ENCODE results near the gene DEK. TPM values are rescaled to one million over a fixed set of nuclear protein-coding genes. Genes with fewer than 3 reads are reported as not detected.

The DEK gene
- total and polyA plus RNA-seq, 5 donors from 2014 or later, result 34.9 to 75.3 (median 69.4) TPM

DNA sequence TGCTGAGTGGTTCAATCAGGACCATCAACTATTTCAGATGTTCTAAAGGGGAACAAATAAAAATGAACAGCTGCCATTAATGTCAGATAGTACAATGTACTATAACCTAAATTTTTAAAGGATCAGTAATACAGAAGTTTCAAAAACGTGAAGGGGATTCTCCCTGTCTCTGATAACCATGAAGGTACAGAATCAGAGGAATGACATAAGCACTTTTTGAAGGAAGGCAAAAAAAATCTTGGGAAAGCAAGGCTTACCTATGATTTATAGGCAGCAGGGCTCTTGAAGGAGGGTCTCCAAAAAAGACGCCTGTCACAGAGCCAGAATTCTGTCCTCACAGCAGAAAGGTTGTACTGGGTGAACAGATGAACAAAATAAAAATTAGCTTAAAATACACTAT is 20.1 kb downstream of the DEK start:
- Mint-ChIP-seq H3K27me3 (no peaks in the 10 kb centered on the region), H3K9me3 (no peaks in the 10 kb centered on the region), H3K4me3 (no peak overlapping the region), H3K4me1 (peaks cover 52 to 72% (median 57%) of the 10 kb centered on the region in 4 donors), H3K27ac (no peak overlapping the region), H3K36me3 (peaks cover 65% of the 10 kb centered on the region)
- no peak overlapping the region for H3K27ac ChIP-seq (ENCODE audit: insufficient read depth, low read length, poor library complexity, severe bottlenecking)
- ATAC-seq (ENCODE audit: low read depth in 2 of 2) (no peak), DNase-seq (no peak)
- H3K9me3 ChIP-seq (ENCODE audit: control insufficient read depth in 2 of 2, low read length in 2 of 2), result no peaks in the 10 kb centered on the region
- no peak overlapping the region for H3K4me3 ChIP-seq (ENCODE audit: low read depth, low read length)
- H3K27me3 ChIP-seq (ENCODE audit: control insufficient read depth, insufficient read depth, low read length), result no peaks in the 10 kb centered on the region
- H3K36me3 ChIP-seq (ENCODE audit: control insufficient read depth, insufficient read depth, low read length), result peaks cover 50% of the 10 kb centered on the region
- H3K4me1 ChIP-seq (ENCODE audit: control insufficient read depth, insufficient read depth, low read length, poor library complexity, severe bottlenecking), result peaks cover 11% of the 10 kb centered on the region

DNA sequence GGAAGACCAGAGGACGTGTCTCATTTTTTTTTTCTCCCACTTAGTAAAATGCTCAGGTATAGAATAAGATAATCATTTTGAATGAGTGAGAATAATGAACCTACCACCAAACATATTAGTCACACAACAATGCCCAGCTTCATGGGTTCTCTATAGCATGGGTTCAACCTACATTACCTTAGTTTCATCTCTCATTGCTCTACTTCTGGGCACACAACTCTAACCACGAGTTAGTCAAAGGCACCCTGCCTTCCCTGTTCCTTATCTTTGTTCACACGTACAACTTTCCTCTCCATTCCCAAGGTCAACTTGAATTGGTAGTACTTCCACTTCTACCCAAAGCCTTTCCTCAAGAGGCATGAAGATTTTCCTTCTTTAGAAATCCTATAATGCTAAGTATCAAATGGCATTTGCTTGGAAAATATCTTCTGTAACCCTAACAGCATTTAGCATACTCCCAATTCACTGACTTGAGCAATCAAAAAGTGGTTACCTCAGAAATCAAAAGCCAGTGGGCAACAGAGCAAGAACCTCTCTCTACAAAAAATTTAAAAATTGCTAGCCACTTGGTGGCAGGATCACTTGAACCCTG is 20.9 kb downstream of the DEK start:
- Mint-ChIP-seq H3K36me3 (peaks cover 58% of the 10 kb centered on the region), H3K9me3 (no peaks in the 10 kb centered on the region), H3K27ac (peak overlapping the region; percentile 76 to 94 (median 88)), H3K4me1 (peaks cover 50 to 68% (median 56%) of the 10 kb centered on the region in 4 donors), H3K4me3 (peak overlapping the region in 2 of 4 donors; percentile 4 to 38), H3K27me3 (no peaks in the 10 kb centered on the region)
- Histone ChIP-seq H3K4me1 (ENCODE audit: control insufficient read depth, insufficient read depth, low read length, poor library complexity, severe bottlenecking) (peaks cover 11% of the 10 kb centered on the region), H3K27ac (ENCODE audit: insufficient read depth, low read length, poor library complexity, severe bottlenecking) (no peak overlapping the region), H3K9me3 (ENCODE audit: control insufficient read depth in 2 of 2, low read length in 2 of 2) (no peaks in the 10 kb centered on the region), H3K36me3 (ENCODE audit: control insufficient read depth, insufficient read depth, low read length) (peaks cover 46% of the 10 kb centered on the region), H3K27me3 (ENCODE audit: control insufficient read depth, insufficient read depth, low read length) (no peaks in the 10 kb centered on the region), H3K4me3 (ENCODE audit: low read depth, low read length) (no peak overlapping the region)
- ATAC-seq (ENCODE audit: low read depth in 2 of 2) (no peak), DNase-seq (peak in 1 of 3 donors; percentile 34)

DNA sequence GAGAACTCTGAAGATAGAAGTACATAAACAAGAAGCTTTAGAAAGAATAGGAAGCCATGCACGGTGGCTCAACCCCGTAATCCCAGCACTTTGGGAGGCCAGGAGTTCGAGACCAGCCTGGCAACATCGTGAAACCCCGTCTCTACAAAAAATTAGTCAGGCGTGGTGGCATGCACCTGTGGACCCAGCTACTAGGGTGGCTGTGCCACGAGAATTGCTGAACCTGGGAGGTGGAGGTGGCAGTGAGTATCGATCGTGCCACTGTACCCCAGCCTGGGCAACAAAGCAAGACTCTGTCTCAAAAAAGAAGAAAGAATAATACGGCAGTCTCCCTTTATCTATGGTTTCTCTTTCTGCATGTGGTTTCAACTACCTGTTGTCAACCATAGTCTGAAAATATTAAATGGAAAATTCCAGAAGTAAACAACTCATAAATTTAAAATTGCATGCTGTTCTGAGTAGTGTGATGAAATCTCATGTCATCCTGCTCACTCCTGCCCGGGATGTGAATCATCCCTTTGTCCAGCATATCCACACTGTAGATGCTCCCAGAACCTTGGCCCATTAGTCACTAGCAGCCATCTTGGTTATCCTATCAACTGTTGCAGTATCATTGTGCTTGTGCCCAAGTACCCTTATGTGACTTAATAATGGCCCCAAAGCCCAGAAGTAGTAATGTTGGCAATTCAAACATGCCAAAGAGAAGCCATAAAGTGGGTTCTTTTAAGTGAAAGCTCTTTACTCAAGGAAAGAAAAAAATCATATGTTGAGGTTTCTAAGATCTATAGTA is 22.1 kb downstream of the DEK start:
- H3K4me3 Mint-ChIP-seq, result peak overlapping the region in 3 of 4 donors; percentile 4 to 36 (median 32)
- H3K4me1 Mint-ChIP-seq, result peaks cover 46 to 66% (median 58%) of the 10 kb centered on the region in 4 donors
- H3K27me3 Mint-ChIP-seq, result no peaks in the 10 kb centered on the region
- peaks cover 8% of the 10 kb centered on the region for H3K4me1 ChIP-seq (ENCODE audit: control insufficient read depth, insufficient read depth, low read length, poor library complexity, severe bottlenecking)
- no peak for DNase-seq
- H3K27ac ChIP-seq (ENCODE audit: insufficient read depth, low read length, poor library complexity, severe bottlenecking), result peak overlapping the region; percentile 16
- H3K36me3 Mint-ChIP-seq, result peaks cover 64% of the 10 kb centered on the region
- peaks cover 44% of the 10 kb centered on the region for H3K36me3 ChIP-seq (ENCODE audit: control insufficient read depth, insufficient read depth, low read length)
- H3K9me3 ChIP-seq (ENCODE audit: control insufficient read depth in 2 of 2, low read length in 2 of 2), result no peaks in the 10 kb centered on the region
- ATAC-seq (ENCODE audit: low read depth in 2 of 2), result no peak
- H3K9me3 Mint-ChIP-seq, result no peaks in the 10 kb centered on the region
- peak overlapping the region; percentile 76 to 94 (median 90) for H3K27ac Mint-ChIP-seq
- no peaks in the 10 kb centered on the region for H3K27me3 ChIP-seq (ENCODE audit: control insufficient read depth, insufficient read depth, low read length)
- H3K4me3 ChIP-seq (ENCODE audit: low read depth, low read length), result no peak overlapping the region

DNA sequence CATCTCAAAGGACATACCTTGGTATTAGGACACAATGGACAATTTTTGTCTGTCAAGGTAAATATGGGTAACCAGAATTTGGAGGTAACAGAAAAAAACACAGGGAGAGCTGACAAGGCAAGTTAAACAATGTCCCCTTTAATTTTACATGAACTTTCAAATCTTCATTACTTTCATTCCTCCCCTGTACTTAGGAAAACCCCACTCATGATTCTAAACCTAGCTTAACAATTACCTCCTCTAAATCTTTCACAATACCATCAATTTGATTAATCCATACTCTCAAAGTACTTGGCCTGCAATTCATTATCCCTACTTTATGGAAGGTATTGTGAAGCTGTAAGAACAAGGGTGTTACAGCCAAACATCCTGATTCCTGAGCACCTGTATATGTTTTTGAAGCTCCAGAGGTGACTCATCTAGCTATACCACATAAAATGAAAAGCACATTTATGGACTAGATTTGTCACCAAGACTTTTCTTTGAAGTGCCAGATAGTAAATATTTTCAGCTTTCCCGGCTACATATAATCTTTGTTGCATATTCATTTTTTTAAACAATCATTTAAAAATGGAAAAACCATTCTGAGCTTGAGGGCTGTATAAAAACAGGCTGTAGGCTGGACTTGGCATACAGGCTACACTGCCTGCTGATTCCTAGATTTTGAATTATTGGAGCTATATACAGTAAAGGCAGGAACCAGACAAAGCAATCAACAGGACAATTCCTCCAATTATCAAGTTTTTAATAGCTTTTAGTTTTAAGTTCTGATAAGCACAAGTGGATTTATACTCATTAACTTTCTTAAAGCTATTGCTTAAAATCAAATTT is 22.9 kb downstream of the DEK start:
- Histone ChIP-seq H3K27me3 (ENCODE audit: control insufficient read depth, insufficient read depth, low read length) (no peaks in the 10 kb centered on the region), H3K4me3 (ENCODE audit: low read depth, low read length) (peak overlapping the region; percentile 22), H3K4me1 (ENCODE audit: control insufficient read depth, insufficient read depth, low read length, poor library complexity, severe bottlenecking) (peaks cover 8% of the 10 kb centered on the region), H3K36me3 (ENCODE audit: control insufficient read depth, insufficient read depth, low read length) (peaks cover 47% of the 10 kb centered on the region), H3K27ac (ENCODE audit: insufficient read depth, low read length, poor library complexity, severe bottlenecking) (peak overlapping the region; percentile 27), H3K9me3 (ENCODE audit: control insufficient read depth in 2 of 2, low read length in 2 of 2) (no peaks in the 10 kb centered on the region)
- Mint-ChIP-seq H3K4me3 (peak overlapping the region in 2 of 4 donors; percentile 1 to 52), H3K27ac (peak overlapping the region; percentile 54 to 94 (median 76)), H3K36me3 (peaks cover 63% of the 10 kb centered on the region), H3K27me3 (no peaks in the 10 kb centered on the region), H3K4me1 (peaks cover 44 to 60% (median 54%) of the 10 kb centered on the region in 4 donors), H3K9me3 (no peaks in the 10 kb centered on the region)
- DNase-seq (peak in 1 of 3 donors; percentile 38), ATAC-seq (ENCODE audit: low read depth in 2 of 2) (peak; percentile 52 to 55)

DNA sequence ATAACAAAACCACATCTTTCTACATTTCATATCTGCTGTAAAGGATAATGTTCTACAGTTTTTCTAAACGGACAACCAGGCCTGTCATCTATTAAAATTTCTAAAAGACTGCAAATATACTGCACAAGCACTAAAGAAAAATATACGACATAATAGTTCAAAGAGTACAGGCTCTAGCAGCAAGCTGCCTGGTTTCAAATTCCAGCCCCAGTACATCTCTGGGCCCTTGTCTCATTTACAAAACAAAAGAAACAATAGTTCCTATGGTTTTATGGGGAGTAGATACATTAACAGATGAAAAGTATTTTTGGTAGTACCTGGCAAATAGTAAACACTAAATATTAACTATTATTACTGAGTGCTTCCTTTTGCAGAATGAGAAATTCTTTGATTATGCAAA is 24.1 kb downstream of the DEK start:
- Mint-ChIP-seq H3K4me1 (peaks cover 38 to 49% (median 46%) of the 10 kb centered on the region in 4 donors), H3K27ac (no peak overlapping the region), H3K4me3 (no peak overlapping the region), H3K9me3 (peaks cover 0 to under 1% (median 0%) of the 10 kb centered on the region in 7 donors), H3K27me3 (no peaks in the 10 kb centered on the region), H3K36me3 (peaks cover 65% of the 10 kb centered on the region)
- H3K27me3 ChIP-seq (ENCODE audit: control insufficient read depth, insufficient read depth, low read length), result no peaks in the 10 kb centered on the region
- H3K36me3 ChIP-seq (ENCODE audit: control insufficient read depth, insufficient read depth, low read length), result peaks cover 46% of the 10 kb centered on the region
- no peak overlapping the region for H3K4me3 ChIP-seq (ENCODE audit: low read depth, low read length)
- no peak overlapping the region for H3K27ac ChIP-seq (ENCODE audit: insufficient read depth, low read length, poor library complexity, severe bottlenecking)
- no peaks in the 10 kb centered on the region for H3K9me3 ChIP-seq (ENCODE audit: control insufficient read depth in 2 of 2, low read length in 2 of 2)
- DNase-seq (no peak), ATAC-seq (ENCODE audit: low read depth in 2 of 2) (no peak)
- peaks cover 8% of the 10 kb centered on the region for H3K4me1 ChIP-seq (ENCODE audit: control insufficient read depth, insufficient read depth, low read length, poor library complexity, severe bottlenecking)

DNA sequence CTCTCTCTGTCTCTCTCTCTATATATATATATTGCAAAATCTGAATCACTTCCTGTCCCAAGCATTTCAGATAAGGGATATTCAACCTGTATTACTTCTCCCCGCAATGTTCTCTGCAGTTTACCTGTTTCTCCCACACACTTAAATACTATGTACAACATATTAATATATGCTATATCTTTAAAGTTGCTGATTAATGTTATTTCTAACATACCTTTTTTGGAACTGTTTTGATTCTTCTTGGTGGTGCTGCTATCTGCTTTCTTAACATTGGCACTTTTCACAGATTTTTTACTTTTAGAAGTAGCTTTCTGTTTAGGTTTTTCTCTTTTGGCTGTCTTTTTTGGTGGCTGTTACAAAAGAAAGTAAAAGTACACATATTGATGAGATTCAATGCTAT is 27.2 kb downstream of the DEK start:
- H3K27me3 ChIP-seq (ENCODE audit: control insufficient read depth, insufficient read depth, low read length), result no peaks in the 10 kb centered on the region
- peaks cover 63% of the 10 kb centered on the region for H3K36me3 Mint-ChIP-seq
- no peak overlapping the region for H3K4me3 ChIP-seq (ENCODE audit: low read depth, low read length)
- ATAC-seq (ENCODE audit: low read depth in 2 of 2), result no peak
- H3K4me3 Mint-ChIP-seq, result no peak overlapping the region
- no peak overlapping the region for H3K27ac Mint-ChIP-seq
- no peak for DNase-seq
- no peak overlapping the region for H3K27ac ChIP-seq (ENCODE audit: insufficient read depth, low read length, poor library complexity, severe bottlenecking)
- H3K9me3 ChIP-seq (ENCODE audit: control insufficient read depth in 2 of 2, low read length in 2 of 2), result peaks cover 0 to 2% of the 10 kb centered on the region in 2 experiments
- H3K27me3 Mint-ChIP-seq, result no peaks in the 10 kb centered on the region
- H3K4me1 ChIP-seq (ENCODE audit: control insufficient read depth, insufficient read depth, low read length, poor library complexity, severe bottlenecking), result peaks cover 7% of the 10 kb centered on the region
- peaks cover 39% of the 10 kb centered on the region for H3K36me3 ChIP-seq (ENCODE audit: control insufficient read depth, insufficient read depth, low read length)
- peaks cover 21 to 39% (median 28%) of the 10 kb centered on the region in 4 donors for H3K4me1 Mint-ChIP-seq
- peaks cover 5 to 15% (median 8%) of the 10 kb centered on the region in 7 donors for H3K9me3 Mint-ChIP-seq

DNA sequence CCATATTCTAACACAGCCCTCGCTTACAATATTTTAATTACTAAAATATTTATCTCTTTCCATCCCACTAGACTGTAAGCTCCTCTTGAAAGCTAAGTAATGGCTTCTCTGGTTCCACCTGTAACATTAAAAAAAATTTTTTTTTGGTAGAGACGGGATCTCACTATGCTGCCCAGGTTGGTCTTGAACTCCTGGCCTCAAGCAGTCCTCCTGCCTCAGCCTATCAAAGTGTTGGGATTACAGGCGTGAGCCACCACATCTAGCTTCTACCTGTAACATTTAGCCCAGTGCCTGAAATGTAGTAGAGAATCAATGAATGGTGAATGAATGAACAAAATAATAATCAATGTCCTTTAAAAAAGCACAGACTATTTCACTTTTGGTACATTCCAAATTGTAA is 28.8 kb downstream of the DEK start:
- Histone ChIP-seq H3K4me1 (ENCODE audit: control insufficient read depth, insufficient read depth, low read length, poor library complexity, severe bottlenecking) (no peaks in the 10 kb centered on the region), H3K9me3 (ENCODE audit: control insufficient read depth in 2 of 2, low read length in 2 of 2) (peaks cover 0 to 2% of the 10 kb centered on the region in 2 experiments), H3K4me3 (ENCODE audit: low read depth, low read length) (no peak overlapping the region), H3K27ac (ENCODE audit: insufficient read depth, low read length, poor library complexity, severe bottlenecking) (no peak overlapping the region), H3K36me3 (ENCODE audit: control insufficient read depth, insufficient read depth, low read length) (peaks cover 43% of the 10 kb centered on the region), H3K27me3 (ENCODE audit: control insufficient read depth, insufficient read depth, low read length) (no peaks in the 10 kb centered on the region)
- peaks cover 19 to 28% (median 23%) of the 10 kb centered on the region in 4 donors for H3K4me1 Mint-ChIP-seq
- no peak for ATAC-seq (ENCODE audit: low read depth in 2 of 2)
- no peak overlapping the region for H3K4me3 Mint-ChIP-seq
- peak overlapping the region in 1 of 3 donors; percentile 26 for H3K27ac Mint-ChIP-seq
- peaks cover 70% of the 10 kb centered on the region for H3K36me3 Mint-ChIP-seq
- H3K27me3 Mint-ChIP-seq, result no peaks in the 10 kb centered on the region
- peaks cover 7 to 30% (median 14%) of the 10 kb centered on the region in 7 donors for H3K9me3 Mint-ChIP-seq
- no peak for DNase-seq
